Measurements from ENCODE around the gene NINJ1. TPM values are rescaled to one million over a fixed set of nuclear protein-coding genes. Genes with fewer than 3 reads are reported as not detected.

NINJ1 gene
- total and polyA plus RNA-seq, 2 of the 4 experiments (the other 2 are of a cell fraction), result 21.9 to 38.8 TPM

DNA sequence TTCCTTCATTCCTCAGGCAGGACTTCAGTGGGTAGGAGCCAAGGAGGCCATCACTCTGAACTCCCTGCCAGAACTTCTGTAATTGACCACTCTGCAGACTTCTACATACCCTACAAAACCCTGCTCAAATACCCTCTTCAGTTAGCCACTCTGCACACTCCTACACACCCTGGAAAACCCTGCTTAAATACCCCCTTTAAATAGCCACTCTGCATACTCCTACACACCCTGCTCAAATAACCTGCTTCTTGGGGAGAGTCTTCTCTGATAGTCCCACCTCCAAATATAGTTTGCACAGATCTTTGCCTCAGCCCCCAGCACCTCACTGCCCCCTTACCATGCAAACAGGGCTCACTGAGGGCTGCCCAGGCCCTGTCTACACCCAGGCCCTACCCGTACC lies 56.7 kb downstream of the NINJ1 start:
- BruUV-seq (replicated peaks), result no TSS peak
- ATAC-seq (ENCODE audit: low read depth), result no peak
- Histone ChIP-seq H2AFZ (replicated peaks; ENCODE audit: low read length, poor library complexity) (no peak overlapping the region), H3K27ac (ENCODE audit: insufficient read depth, low read length) (no peak overlapping the region), H4K5ac (ENCODE audit: low read depth, low read length) (no peak overlapping the region), H4K8ac (ENCODE audit: low read depth in 2 of 2, low read length in 2 of 2) (no peak overlapping the region), H4K91ac (ENCODE audit: insufficient read depth, low read depth, low read length) (no peak overlapping the region), H3K18ac (ENCODE audit: low read depth, low read length) (no peak overlapping the region), H2BK120ac (ENCODE audit: low read depth, low read length) (no peak overlapping the region), H3K36me3 (ENCODE audit: control insufficient read depth, insufficient read depth, low read length) (no peaks in the 10 kb centered on the region), H3K23ac (ENCODE audit: low read depth, low read length) (no peak overlapping the region), H2BK15ac (ENCODE audit: low read depth, low read length) (no peak overlapping the region), H2BK20ac (ENCODE audit: low read depth, low read length) (no peak overlapping the region), H3K4me3 (ENCODE audit: insufficient read depth, low read depth, low read length) (no peak overlapping the region), H3K56ac (ENCODE audit: extremely low read depth, insufficient read depth, low read length) (no peak overlapping the region), H3K4me1 (ENCODE audit: control insufficient read depth, insufficient read depth, low read length) (peaks cover 7% of the 10 kb centered on the region), H3K9ac (ENCODE audit: low read depth, low read length) (no peak overlapping the region), H2AK9ac (replicated peaks; ENCODE audit: low read depth, low read length, poor library complexity) (no peak overlapping the region), H3K27me3 (ENCODE audit: control insufficient read depth, insufficient read depth, low read length) (no peaks in the 10 kb centered on the region; the same call in 1 of the 2 replicates), H3K9me1 (ENCODE audit: insufficient read depth, low read length) (no peaks in the 10 kb centered on the region; the same call in 1 of the 2 replicates), H3K4me2 (ENCODE audit: low read depth, low read length) (no peak overlapping the region), H4K20me1 (ENCODE audit: insufficient read depth, low read length) (no peaks in the 10 kb centered on the region), H2BK5ac (ENCODE audit: low read depth, low read length, poor library complexity, severe bottlenecking) (no peak overlapping the region), H3K14ac (replicated peaks; ENCODE audit: low read depth, low read length) (no peak overlapping the region), H3K9me3 (ENCODE audit: control insufficient read depth, insufficient read depth, low read length) (no peaks in the 10 kb centered on the region), H3K4ac (ENCODE audit: low read depth, low read length) (no peak overlapping the region), H2AK5ac (ENCODE audit: low read depth, low read length) (no peak overlapping the region), H3K79me1 (ENCODE audit: low read depth in 1 of 2, low read length in 2 of 2) (no peaks in the 10 kb centered on the region)
- no peak for DNase-seq
- in situ Hi-C loops (cut with MboI; ENCODE audit: low sequenced_read_pairs), result no loop called here
- ChIA-PET POLR2A (ENCODE audit: unreplicated experiment) (no interaction called here), CTCF (no interaction called here)
- intact Hi-C loops (cut with micrococcal nuclease), result no loop called here
- WGBS, 2 experiments (ENCODE audit: extremely low coverage in 2 of 2, insufficient read length in 1 of 2), result no CpG with 5 or more reads among the region's 1 CpG
- dilution Hi-C loops (cut with HindIII; ENCODE audit: low sequenced_read_pairs, unreplicated experiment), result no loop called here
- TF ChIP-seq MAZ (IDR thresholded peaks at IDR 0.05; ENCODE audit: borderline replicate concordance, low read depth, low read length) (no peak), CHD1 (IDR thresholded peaks at IDR 0.05; ENCODE audit: low read depth, low read length) (no peak), MXI1 (IDR thresholded peaks at IDR 0.05; ENCODE audit: borderline replicate concordance, low read depth, low read length) (no peak), FOS (IDR thresholded peaks at IDR 0.05; ENCODE audit: low read depth, low read length) (no peak), BHLHE40 (IDR thresholded peaks at IDR 0.05; ENCODE audit: low read depth, low read length) (no peak), POLR2A (IDR thresholded peaks at IDR 0.05; ENCODE audit: low read depth, low read length) (no peak), RAD21 (IDR thresholded peaks at IDR 0.05; ENCODE audit: low read length) (no peak), RCOR1 (IDR thresholded peaks at IDR 0.05; ENCODE audit: insufficient replicate concordance, low read length) (no peak), MAFK (IDR thresholded peaks at IDR 0.05; ENCODE audit: low read depth, low read length) (no peak), CEBPB (IDR thresholded peaks at IDR 0.05; ENCODE audit: low read depth, low read length) (no peak), SMC3 (IDR thresholded peaks at IDR 0.05; ENCODE audit: low read depth, low read length) (no peak), NFE2L2 (IDR thresholded peaks at IDR 0.05; ENCODE audit: low read depth, low read length) (no peak), RFX5 (IDR thresholded peaks at IDR 0.05; ENCODE audit: low read depth, low read length) (no peak)
- TF ChIP-seq, protein P1, sequence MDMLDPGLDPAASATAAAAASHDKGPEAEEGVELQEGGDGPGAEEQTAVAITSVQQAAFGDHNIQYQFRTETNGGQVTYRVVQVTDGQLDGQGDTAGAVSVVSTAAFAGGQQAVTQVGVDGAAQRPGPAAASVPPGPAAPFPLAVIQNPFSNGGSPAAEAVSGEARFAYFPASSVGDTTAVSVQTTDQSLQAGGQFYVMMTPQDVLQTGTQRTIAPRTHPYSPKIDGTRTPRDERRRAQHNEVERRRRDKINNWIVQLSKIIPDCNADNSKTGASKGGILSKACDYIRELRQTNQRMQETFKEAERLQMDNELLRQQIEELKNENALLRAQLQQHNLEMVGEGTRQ (IDR thresholded peaks at IDR 0.05; ENCODE audit: low read depth, low read length), result no peak
- TF ChIP-seq, protein P2, sequence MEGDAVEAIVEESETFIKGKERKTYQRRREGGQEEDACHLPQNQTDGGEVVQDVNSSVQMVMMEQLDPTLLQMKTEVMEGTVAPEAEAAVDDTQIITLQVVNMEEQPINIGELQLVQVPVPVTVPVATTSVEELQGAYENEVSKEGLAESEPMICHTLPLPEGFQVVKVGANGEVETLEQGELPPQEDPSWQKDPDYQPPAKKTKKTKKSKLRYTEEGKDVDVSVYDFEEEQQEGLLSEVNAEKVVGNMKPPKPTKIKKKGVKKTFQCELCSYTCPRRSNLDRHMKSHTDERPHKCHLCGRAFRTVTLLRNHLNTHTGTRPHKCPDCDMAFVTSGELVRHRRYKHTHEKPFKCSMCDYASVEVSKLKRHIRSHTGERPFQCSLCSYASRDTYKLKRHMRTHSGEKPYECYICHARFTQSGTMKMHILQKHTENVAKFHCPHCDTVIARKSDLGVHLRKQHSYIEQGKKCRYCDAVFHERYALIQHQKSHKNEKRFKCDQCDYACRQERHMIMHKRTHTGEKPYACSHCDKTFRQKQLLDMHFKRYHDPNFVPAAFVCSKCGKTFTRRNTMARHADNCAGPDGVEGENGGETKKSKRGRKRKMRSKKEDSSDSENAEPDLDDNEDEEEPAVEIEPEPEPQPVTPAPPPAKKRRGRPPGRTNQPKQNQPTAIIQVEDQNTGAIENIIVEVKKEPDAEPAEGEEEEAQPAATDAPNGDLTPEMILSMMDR (conservative IDR thresholded peaks at IDR 0.05; ENCODE audit: low read depth, low read length), result no peak
- TF ChIP-seq, protein P3, sequence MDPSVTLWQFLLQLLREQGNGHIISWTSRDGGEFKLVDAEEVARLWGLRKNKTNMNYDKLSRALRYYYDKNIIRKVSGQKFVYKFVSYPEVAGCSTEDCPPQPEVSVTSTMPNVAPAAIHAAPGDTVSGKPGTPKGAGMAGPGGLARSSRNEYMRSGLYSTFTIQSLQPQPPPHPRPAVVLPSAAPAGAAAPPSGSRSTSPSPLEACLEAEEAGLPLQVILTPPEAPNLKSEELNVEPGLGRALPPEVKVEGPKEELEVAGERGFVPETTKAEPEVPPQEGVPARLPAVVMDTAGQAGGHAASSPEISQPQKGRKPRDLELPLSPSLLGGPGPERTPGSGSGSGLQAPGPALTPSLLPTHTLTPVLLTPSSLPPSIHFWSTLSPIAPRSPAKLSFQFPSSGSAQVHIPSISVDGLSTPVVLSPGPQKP (IDR thresholded peaks at IDR 0.05; ENCODE audit: borderline replicate concordance, low read depth, low read length), result no peak
